K562 (cell line): ENCODE data around the gene RBKS. TPM values are rescaled to one million over a fixed set of nuclear protein-coding genes. Genes with fewer than 3 reads are reported as not detected.

Experiments used
- ATF1 ChIP-seq, 2 experiments: fragments of 450-650 bp in 1 of 2; IDR thresholded peaks; 2 replicates each; pipeline ENCODE4 v1.6.1; 2016; ENCODE audit warnings: missing compliant biosample characterization in 1 of 2, missing genetic modification characterization in 1 of 2
- BACH1 ChIP-seq: fragments of 200-800 bp; sonication (Bioruptor generic); IDR thresholded peaks from 2 replicates; pipeline ENCODE4 v1.6.1; 2016; ENCODE audit warnings: missing genetic modification characterization, missing compliant biosample characterization
- BRF2 ChIP-seq: IDR thresholded peaks from 3 replicates; pipeline ENCODE4 v1.6.1; 2011; ENCODE audit warnings: borderline replicate concordance, mild to moderate bottlenecking; ENCODE audit not compliant: insufficient read length, insufficient read depth
- CHD4 ChIP-seq: fragments of 200-600 bp; sonication (generic); IDR thresholded peaks from 3 replicates; pipeline ENCODE4 v1.6.1; 2012; ENCODE audit warnings: low read depth, mild to moderate bottlenecking, mixed read lengths, low read length, inconsistent platforms; ENCODE audit not compliant: insufficient read depth, insufficient replicate concordance, poor library complexity, severe bottlenecking
- CTCF ChIP-seq, 3 experiments: IDR thresholded peaks in 2 of 3; conservative IDR thresholded peaks in 1 of 3; 2 replicates each; pipeline ENCODE4 v1.5.1; 2011 to 2012; ENCODE audit warnings: low read length in 3 of 3, mild to moderate bottlenecking in 3 of 3, control low read depth in 2 of 3, improper control_type of control experiment in 1 of 3, inconsistent platforms in 1 of 3, low read depth in 1 of 3, mixed read lengths in 1 of 3, moderate library complexity in 1 of 3; ENCODE audit not compliant: insufficient read depth in 2 of 3
- DMBX1 ChIP-seq: fragments of 250-450 bp; sonication (Bioruptor Pico); IDR thresholded peaks from 2 replicates; pipeline ENCODE4 v1.8.0; 2022; ENCODE audit warnings: inconsistent platforms, mild to moderate bottlenecking, moderate library complexity, borderline replicate concordance
- HEY1 ChIP-seq: fragments of 250-450 bp; sonication (Bioruptor Pico); IDR thresholded peaks from 2 replicates; pipeline ENCODE4 v1.5.0; 2020; ENCODE audit warnings: mild to moderate bottlenecking, moderate library complexity, borderline replicate concordance
- NR4A1 ChIP-seq, 2 experiments: fragments of 250-450 bp in 1 of 2; fragments of 450-650 bp in 1 of 2; sonication (Bioruptor Pico) in 1 of 2; IDR thresholded peaks; 2 replicates each; pipeline versions ENCODE4 v1.4.0 to v1.6.1; 2016 to 2020; ENCODE audit warnings: mild to moderate bottlenecking in 2 of 2, missing compliant biosample characterization in 1 of 2, missing genetic modification characterization in 1 of 2, moderate library complexity in 1 of 2
- POLR2B ChIP-seq: fragments of 450-650 bp; IDR thresholded peaks from 2 replicates; pipeline ENCODE4 v1.6.1; 2018; ENCODE audit warnings: low read depth; ENCODE audit not compliant: partially characterized antibody
- PTBP1 ChIP-seq: fragments of 200-400 bp; formaldehyde crosslinking; IDR thresholded peaks from 2 replicates; pipeline ENCODE4 v1.6.1; 2017; ENCODE audit warnings: low read depth, low read length
- PTRF ChIP-seq: fragments of 450-650 bp; IDR thresholded peaks from 2 replicates; pipeline ENCODE4 v1.6.1; 2016; ENCODE audit warnings: mild to moderate bottlenecking, missing genetic modification characterization, missing compliant biosample characterization
- PYGO2 ChIP-seq: fragments of 450-650 bp; IDR thresholded peaks from 2 replicates; pipeline ENCODE4 v1.6.1; 2016; ENCODE audit warnings: mild to moderate bottlenecking, missing genetic modification characterization, moderate library complexity, missing compliant biosample characterization
- RBM15 ChIP-seq: fragments of 200-400 bp; formaldehyde crosslinking; IDR thresholded peaks from 2 replicates; pipeline ENCODE4 v1.6.1; 2018; ENCODE audit warnings: mild to moderate bottlenecking, low read length, moderate library complexity; ENCODE audit not compliant: insufficient read depth
- RHOXF2B ChIP-seq: fragments of 250-450 bp; sonication (Bioruptor Pico); conservative IDR thresholded peaks from 2 replicates; pipeline ENCODE4 v1.5.1; 2021
- SMC3 ChIP-seq: conservative IDR thresholded peaks from 2 replicates; pipeline ENCODE4 v1.6.1; 2011; ENCODE audit warnings: low read depth, low read length, improper control_type of control experiment; ENCODE audit not compliant: insufficient read depth
- SNAPC5 ChIP-seq: fragments of 250-450 bp; sonication (Bioruptor Pico); IDR thresholded peaks from 2 replicates; pipeline ENCODE4 v1.8.0; 2021; ENCODE audit warnings: moderate library complexity, mild to moderate bottlenecking, inconsistent platforms
- STAT5A ChIP-seq: IDR thresholded peaks from 2 replicates; pipeline ENCODE4 v1.6.1; 2012; ENCODE audit warnings: low read length, inconsistent platforms, borderline replicate concordance
- TAF7 ChIP-seq: fragments of 450-650 bp; IDR thresholded peaks from 2 replicates; pipeline ENCODE4 v1.6.1; 2016; ENCODE audit warnings: missing genetic modification characterization, missing compliant biosample characterization
- WHSC1 ChIP-seq: IDR thresholded peaks from one replicate; pipeline ENCODE4 v1.6.1; 2012; ENCODE audit warnings: low read length, control low read depth, inconsistent platforms
- ZC3H4 ChIP-seq: sonication (generic); formaldehyde crosslinking; IDR thresholded peaks from 2 replicates; pipeline ENCODE4 v1.9.0; 2021; ENCODE audit warnings: missing genetic modification reagents, borderline replicate concordance
- ZFPM2 ChIP-seq: fragments of 250-450 bp; sonication (Bioruptor Pico); IDR thresholded peaks from 2 replicates; pipeline ENCODE4 v1.5.1; 2022; ENCODE audit warnings: mild to moderate bottlenecking
- ZNF239 ChIP-seq: fragments of 250-450 bp; sonication (Bioruptor Pico); IDR thresholded peaks from 2 replicates; pipeline ENCODE4 v1.4.0; 2020; ENCODE audit warnings: mild to moderate bottlenecking
- ZNF282 ChIP-seq: sonication (generic); formaldehyde crosslinking; IDR thresholded peaks from 2 replicates; pipeline ENCODE4 v1.8.1; 2023; ENCODE audit warnings: missing genetic modification reagents
- polyA plus RNA-seq, 8 experiments: library from polyadenylated mRNA; depleted of rRNA in 4 of 8; stranded (reverse) in 5 of 8; unstranded in 3 of 8; fragments of >200 nt; fragmentation: Nextera tagmentation in 2 of 8; fragmentation: Illumina TruSeq in 1 of 8; extraction: Ambion mirVana in 2 of 8; extraction: Trizol in 1 of 8; gene quantifications; 2 replicates each; pipeline versions ENCODE4 v1.2.1 to v1.2.3, GENCODE V29; 2011 to 2014; ENCODE audit warnings: inconsistent platforms in 1 of 8, missing spikeins in 1 of 8
- total RNA-seq, 7 experiments: library from RNA; depleted of rRNA in 6 of 7; stranded (reverse); fragments of >200 nt in 6 of 7; fragmentation: Illumina TruSeq in 2 of 7; extraction: Trizol in 2 of 7; gene quantifications; 2 replicates each; pipeline versions ENCODE4 v1.2.1 to v1.2.3, GENCODE V29; 2011 to 2021; ENCODE audit warnings: low replicate concordance in 1 of 7
- TF ChIP-seq, protein P1 (sequence below): fragments of 450-650 bp; formaldehyde crosslinking; IDR thresholded peaks from 2 replicates; pipeline ENCODE4 v1.4.0; 2022; ENCODE audit warnings: mild to moderate bottlenecking, moderate library complexity

Gene RBKS
- total and polyA plus RNA-seq, 9 of the 15 experiments (the other 6 are each of a cell fraction or from before 2014, with no cell fraction given): 0.06 to 0.39 (median 0.19) TPM

- TF ChIP-seq NR4A1 (CRISPR knock-in tag; IDR thresholded peaks at IDR 0.05) (no peak), NR4A1 (tag; IDR thresholded peaks at IDR 0.05) (peak; percentile 57; the same call in 1 of the 2 replicates), CHD4 (no peak), PTBP1 (no peak), ZNF282 (CRISPR knock-in tag) (no peak), BRF2 (no peak), WHSC1 (no peak), HEY1 (CRISPR knock-in tag) (no peak), BACH1 (tag) (no peak; the same call in 1 of the 2 replicates), TAF7 (tag) (0 out of 2 replicates have a peak, but pooled peaks have one; percentile 13), ZNF239 (CRISPR knock-in tag) (no peak), PTRF (tag) (no peak), POLR2B (peak; percentile 87), ZFPM2 (CRISPR knock-in tag) (0 out of 2 replicates have a peak, but pooled peaks have one; percentile 14), SMC3 (no peak), DMBX1 (CRISPR knock-in tag) (peak; percentile 60; the same call in 1 of the 2 replicates), CTCF (IDR thresholded peaks at IDR 0.05 in 2 of 3, conservative IDR thresholded peaks at IDR 0.05 in 1 of 3; ENCODE audit: insufficient read depth in 2 of 3, low read depth in 1 of 3, low read length in 3 of 3) (no peak), ZC3H4 (CRISPR knock-in tag) (no peak), STAT5A (no peak), PYGO2 (tag) (no peak), RHOXF2B (CRISPR knock-in tag) (no peak; the same call in 1 of the 2 replicates), RBM15 (no peak), SNAPC5 (CRISPR knock-in tag) (no peak), ATF1 (CRISPR knock-in tag; IDR thresholded peaks at IDR 0.05) (no peak), ATF1 (tag; IDR thresholded peaks at IDR 0.05) (peak; percentile 90)
- TF ChIP-seq, protein P1, sequence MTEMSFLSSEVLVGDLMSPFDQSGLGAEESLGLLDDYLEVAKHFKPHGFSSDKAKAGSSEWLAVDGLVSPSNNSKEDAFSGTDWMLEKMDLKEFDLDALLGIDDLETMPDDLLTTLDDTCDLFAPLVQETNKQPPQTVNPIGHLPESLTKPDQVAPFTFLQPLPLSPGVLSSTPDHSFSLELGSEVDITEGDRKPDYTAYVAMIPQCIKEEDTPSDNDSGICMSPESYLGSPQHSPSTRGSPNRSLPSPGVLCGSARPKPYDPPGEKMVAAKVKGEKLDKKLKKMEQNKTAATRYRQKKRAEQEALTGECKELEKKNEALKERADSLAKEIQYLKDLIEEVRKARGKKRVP (CRISPR knock-in tag): no peak
Measured at GRCh38 chr2:27771548-27772335, 118.4 kb downstream of the RBKS start, which contains the start of gene MRPL33 (continued).
